DMS 273 (cell line): ENCODE results near the gene IFNA4.
A peak's percentile ranks its signal among the peaks of the same experiment; 100 is the strongest.
"Not testable (repeated sequence)": the region's sequence is repeated elsewhere in the genome, so short reads cannot be mapped to it uniquely, and the experiment has no call there.

Experiments used
- DNase-seq: peaks from one replicate; lab custom pipeline; 2025; ENCODE audit not compliant: unreplicated experiment; lab: John Stamatoyannopoulos, UW

IFNA4 gene

DNA sequence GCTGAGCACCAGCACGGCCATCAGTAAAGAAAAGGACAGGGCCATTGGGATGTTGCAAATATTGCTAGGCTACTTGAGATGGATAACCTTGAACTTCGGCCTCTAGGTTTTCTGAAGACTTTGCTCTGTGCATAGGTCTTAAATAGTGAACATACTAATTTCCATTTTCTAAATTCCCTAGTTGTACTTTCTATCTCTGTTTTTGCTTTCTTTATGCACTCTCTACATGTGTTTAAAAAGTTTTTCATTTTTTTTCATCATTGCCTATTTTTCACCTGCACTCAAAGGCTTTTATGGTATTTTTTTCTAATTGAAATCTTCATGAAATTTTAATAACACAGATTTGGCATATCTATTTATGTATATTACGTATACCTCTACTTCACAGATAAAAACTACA lies at the start of gene IFNA4:
Gene IFNA4, minus strand, starts transcription at position 101 of the 400 bp plus-strand sequence. Its CDS starts 56 bp downstream, at position 45.
- not testable (repeated sequence) for DNase-seq

- not testable (repeated sequence) for DNase-seq
Measured at GRCh38 chr9:21236360-21236714, 49.0 kb upstream of the IFNA4 start.

DNA sequence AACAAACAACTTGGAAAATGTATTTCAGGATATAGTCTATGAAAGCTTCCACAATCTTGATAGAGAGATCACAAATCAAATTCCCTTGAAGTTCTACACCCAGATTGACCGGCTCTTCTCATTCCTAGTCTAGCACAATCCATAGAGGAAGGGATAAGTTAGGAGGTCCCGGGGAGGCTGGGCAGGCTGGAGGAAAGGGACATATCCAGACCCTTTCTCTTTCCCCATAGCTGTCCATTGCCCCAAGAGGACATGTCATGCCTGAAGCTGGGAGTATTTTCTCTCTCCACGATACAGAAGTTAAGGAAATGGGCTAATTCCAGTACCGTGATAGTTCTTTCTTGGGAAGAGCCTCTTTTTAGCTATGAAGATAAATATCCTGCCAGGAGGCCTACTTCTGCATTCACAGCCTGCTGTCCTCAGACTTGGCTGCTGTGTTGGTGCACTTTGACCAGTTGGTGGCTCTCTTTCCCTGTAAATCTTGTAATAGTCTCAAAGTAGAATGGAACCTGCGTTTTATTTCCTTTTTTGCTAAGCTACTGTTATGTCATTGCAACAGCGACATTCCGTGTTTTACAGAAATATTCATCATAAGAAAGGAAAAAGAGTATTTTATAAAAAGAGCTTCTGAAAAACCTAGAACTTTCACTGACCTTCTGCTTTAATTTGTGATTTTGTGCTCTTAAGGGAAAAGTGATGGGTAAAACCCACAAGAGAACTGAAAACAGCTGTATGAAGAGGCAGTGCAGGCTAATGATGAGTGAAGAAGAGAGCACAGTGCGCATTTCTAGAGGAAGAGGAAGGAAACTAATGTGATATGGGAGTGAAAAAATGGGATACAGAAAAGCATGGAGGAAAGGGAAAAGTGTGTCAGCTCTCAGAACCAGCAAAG lies 48.3 kb upstream of the IFNA4 start:
- DNase-seq = peak; percentile 62

DNA sequence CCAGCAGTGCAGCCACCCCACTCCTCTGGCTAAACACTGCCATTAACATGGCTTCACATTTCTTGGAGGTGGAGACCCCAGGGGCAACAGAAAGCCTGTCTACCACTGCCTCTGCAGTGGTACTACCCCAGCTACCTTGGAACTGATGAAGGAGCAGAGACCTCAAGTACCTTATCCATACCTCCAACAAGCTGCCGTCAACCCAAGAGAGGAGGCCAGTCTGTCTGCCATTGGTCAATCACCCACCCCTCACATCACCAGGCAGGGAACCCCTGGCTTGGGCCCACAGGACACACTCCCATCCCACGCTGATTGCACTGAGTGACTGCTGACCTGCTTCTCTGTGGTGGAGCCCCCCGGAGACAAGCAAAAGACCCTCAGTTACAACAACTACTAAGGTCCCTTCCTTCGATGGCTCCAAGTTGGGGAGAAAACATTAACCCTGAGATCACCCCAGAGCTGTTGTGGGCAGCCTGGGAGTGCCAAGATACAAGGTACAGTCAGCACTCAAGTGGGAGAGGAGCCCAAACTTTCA lies 46.8 kb upstream of the IFNA4 start:
- DNase-seq = no peak

GRCh38 chr9:21233258-21233657 lies 45.9 kb upstream of the IFNA4 start:
- no peak for DNase-seq

DNA sequence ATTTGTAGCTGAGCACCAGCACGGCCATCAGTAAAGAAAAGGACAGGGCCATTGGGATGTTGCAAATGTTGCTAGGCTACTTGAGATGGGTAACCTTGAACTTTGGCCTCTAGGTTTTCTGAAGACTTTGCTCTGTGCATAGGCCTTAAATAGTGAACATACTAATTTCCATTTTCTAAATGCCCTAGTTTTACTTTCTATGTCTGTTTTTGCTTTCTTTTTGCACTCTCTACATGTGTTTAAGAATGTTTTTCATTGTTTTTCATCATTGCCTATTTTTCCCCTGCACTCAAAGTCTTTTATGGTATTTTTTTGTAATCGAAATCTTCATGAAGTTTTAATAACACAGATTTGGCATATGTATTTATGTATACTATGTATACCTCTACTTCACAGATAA lies 40.7 kb upstream of the IFNA4 start, which contains the start of gene IFNA17:
Gene IFNA17, minus strand, starts transcription at position 101 of the 400 bp plus-strand sequence. Its CDS starts 49 bp downstream, at position 52.
- no peak for DNase-seq

GRCh38 chr9:21217211-21217610 lies 29.8 kb upstream of the IFNA4 start, which contains the start of gene IFNA16:
Gene IFNA16 (minus strand): TSS chr9:21217311. CDS start chr9:21217305, 6 bp downstream.
- DNase-seq = not testable (repeated sequence)

DNA sequence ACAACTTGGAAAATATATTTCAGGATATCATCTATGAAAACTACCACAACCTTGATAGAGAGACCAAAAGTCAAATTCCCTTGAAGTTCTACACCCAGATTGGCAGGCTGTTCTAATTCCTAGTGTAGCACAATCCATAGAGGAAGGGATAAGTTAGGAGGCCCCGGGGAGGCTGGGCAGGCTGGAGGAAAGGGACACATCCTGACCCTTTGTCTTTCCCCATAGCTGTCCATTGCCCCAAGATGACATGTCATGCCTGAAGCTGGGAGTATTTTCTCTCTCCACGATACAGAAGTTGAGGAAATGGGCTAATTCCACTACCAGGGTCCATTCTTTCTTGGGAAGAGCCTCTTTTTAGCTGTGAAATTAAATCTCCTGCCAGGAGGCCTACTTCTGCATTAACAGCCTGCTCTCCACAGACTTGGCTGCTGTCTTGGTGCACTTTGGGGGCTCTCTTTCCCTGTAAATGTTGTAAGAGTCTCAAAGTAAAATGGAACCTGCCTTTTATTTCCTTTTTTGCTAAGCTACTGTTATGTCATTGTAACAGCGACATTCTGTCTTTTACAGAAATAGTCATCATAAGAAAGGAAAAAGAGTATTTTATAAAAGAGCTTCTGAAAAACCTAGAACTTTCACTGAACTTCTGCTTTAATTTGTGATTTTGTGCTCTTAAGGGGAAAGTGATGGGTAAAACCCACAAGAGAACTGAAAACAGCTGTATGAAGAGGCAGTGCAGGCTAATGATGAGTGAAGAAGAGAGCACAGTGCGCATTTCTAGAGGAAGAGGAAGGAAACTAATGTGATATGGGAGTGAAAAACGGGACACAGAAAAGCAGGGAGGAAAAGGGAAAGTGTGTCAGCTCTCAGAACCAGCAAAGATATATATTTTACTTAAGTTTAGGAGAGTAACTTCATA lies 26.3 kb upstream of the IFNA4 start:
- DNase-seq = peak; percentile 31

DNA sequence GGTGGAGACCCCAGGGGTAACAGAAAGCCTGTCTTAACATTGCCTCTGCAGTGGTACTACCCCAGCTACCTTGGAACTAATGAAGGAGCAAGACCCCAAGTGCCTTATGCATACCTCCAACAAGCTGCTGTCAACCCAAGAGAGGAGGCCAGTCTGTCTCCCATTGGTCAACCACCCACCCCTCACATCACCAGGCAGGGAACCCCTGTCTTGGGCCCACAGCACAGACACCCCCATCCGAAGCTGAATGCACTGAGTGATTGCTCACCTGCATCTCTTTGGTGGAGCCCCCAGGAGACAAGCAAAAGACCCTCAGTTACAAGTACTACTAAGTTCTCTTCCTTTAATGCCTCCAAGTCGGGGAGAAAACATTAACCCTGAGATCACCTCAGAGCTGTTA lies 24.8 kb upstream of the IFNA4 start:
- DNase-seq = not testable (repeated sequence)

DNA sequence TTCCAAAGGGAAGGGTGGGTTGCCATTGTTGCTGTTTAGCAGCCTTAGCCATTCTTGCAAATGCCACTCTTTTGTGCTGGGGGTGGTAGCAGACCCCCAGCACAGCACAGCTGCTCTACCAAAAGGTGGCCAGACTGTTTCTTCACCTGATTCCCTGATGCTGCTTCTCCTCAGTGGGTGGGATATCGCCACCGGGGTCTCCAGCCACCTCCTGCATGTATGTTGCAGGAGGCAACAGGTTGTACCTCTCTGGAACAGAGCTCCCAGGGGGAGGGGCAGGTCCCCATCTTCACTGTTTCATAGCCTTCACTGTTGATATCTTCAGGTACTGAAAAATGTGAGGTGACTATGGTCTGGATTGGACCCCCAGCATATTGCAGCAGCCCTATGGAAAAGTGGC lies 23.4 kb upstream of the IFNA4 start:
- not testable (repeated sequence) for DNase-seq

GRCh38 chr9:21210311-21210710 lies 22.9 kb upstream of the IFNA4 start:
- no peak for DNase-seq

GRCh38 chr9:21207043-21207442 lies 19.7 kb upstream of the IFNA4 start, which contains the start of gene IFNA10:
Gene IFNA10 (minus strand): TSS chr9:21207143. CDS start chr9:21207097, 46 bp downstream.
- DNase-seq = not testable (repeated sequence)

- no peak for DNase-seq
Measured at GRCh38 chr9:21205204-21205603, 17.8 kb upstream of the IFNA4 start.

DNA sequence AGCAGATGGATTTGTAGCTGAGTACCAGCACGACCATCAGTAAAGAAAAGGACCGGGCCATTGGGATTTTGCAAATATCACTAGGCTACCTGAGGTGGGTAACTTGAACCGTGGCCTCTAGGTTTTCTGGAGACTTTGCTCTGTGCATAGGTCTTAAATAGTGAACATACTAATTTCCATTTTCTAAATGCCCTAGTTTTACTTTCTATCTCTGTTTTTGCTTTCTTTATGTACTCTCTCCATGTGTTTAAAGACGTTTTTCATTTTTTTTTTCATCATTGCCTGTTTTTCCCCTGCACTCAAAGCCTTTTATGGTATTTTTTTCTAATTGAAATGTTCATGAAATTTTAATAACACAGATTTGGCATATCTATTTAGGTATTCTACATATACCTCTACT lies 14.7 kb upstream of the IFNA4 start, which contains the start of gene IFNA7:
Gene IFNA7, minus strand, starts transcription at position 101 of the 400 bp plus-strand sequence. Its CDS starts 40 bp downstream, at position 61.
- not testable (repeated sequence) for DNase-seq

DNA sequence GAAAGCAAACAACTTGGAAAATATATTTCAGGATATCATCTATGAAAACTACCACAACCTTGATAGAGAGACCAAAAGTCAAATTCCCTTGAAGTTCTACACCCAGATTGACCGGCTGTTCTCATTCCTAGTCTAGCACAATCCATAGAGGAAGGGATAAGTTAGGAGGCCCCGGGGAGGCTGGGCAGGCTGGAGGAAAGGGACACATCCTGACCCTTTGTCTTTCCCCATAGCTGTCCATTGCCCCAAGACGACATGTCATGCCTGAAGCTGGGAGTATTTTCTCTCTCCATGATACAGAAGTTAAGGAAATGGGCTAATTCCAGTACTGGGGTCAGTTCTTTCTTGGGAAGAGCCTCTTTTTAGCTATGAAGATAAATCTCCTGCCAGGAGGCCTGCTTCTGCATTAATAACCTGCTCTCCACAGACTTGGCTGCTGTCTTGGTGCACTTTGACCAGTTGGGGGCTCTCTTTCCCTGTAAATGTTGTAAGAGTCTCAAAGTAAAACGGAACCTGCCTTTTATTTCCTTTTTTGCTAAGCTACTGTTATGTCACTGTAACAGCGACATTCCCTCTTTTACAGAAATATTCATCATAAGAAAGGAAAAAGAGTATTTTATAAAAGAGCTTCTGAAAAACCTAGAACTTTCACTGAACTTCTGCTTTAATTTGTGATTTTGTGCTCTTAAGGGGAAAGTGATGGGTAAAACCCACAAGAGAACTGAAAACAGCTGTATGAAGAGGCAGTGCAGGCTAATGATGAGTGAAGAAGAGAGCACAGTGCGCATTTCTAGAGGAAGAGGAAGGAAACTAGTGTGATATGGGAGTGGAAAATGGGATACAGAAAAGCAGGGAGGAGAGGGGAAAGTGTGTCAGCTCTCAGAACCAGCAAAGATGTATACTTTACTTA lies 7.7 kb upstream of the IFNA4 start:
- peak; percentile 51 for DNase-seq

DNA sequence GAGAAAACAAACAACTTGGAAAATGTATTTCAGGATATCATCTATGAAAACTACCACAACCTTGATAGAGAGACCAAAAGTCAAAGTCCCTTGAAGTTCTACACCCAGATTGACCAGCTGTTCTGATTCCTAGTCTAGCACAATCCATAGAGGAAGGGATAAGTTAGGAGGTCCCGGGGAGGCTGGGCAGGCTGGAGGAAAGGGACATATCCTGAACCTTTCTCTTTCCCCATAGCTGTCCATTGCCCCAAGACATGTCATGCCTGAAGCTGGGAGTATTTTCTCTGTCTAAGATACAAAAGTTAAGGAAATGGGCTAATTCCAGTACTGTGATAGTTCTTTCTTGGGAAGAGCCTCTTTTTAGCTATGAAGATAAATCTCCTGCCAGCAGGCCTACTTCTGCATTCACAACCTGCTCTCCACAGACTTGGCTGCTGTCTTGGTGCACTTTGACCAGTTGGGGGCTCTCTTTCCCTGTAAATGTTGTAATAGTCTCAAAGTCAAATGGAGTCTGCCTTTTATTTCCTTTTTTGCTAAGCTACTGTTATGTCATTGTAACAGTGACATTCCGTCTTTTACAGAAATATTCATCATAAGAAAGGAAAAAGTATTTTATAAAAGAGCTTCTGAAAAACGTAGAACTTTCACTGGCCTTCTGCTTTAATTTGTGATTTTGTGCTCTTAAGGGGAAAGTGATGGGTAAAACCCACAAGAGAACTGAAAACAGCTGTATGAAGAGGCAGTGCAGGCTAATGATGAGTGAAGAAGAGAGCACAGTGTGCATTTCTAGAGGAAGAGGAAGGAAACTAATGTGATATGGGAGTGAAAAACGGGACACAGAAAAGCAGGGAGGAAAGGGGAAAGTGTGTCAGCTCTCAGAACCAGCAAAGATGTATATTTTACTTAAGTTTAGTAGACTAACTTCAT lies 4.3 kb downstream of the IFNA4 start:
- peak; percentile 54 for DNase-seq

DNA sequence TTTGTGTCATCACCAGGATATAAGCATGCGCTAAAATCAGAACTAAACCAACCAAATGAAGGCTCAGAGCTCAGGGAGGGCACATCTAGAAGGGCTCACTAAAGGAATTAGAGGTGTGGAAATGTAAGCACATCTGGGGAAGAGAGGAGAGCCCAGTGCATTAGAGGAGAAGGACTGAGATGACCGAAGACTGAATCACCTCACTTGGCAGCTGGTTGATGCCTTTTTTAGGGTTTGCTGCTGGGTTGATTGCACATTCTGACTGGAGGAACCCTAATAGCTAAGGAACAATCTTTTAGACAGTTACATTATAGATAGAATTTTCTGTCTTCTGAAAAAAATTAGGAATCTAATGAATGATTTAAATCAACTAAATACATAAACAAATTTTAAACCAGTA lies 12.7 kb downstream of the IFNA4 start:
- DNase-seq = no peak

- no peak for DNase-seq
Measured at GRCh38 chr9:21172156-21172555, 15.2 kb downstream of the IFNA4 start.

GRCh38 chr9:21171351-21171750 lies 16.0 kb downstream of the IFNA4 start:
- DNase-seq = no peak
